Measurements from ENCODE around the gene WNT11.

DNA sequence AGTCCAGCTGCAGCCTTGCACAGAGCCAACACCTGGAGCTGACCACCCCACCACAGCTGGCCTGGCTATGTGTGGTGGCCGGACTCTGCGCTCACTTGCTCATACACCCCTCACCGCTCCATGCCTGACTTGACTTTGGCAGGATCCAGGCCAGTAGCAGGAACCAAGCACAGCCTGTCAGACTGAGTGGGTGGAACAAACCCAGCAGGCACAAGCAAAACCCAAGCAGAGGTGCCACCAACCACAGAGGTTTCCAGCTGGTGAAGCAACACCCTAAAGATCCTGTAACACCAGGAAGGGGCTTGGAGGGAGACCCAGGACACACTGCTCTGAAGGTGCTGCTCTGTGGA is 44.9 kb upstream of the WNT11 start:
- TF ChIP-seq TARDBP (IDR thresholded peaks at IDR 0.05) = no peak
- TF ChIP-seq SUZ12 (IDR thresholded peaks at IDR 0.05) = no peak
- TF ChIP-seq FOXM1 (IDR thresholded peaks at IDR 0.05; ENCODE audit: borderline replicate concordance) = no peak
- TF ChIP-seq HDGF (IDR thresholded peaks at IDR 0.05; ENCODE audit: borderline replicate concordance) = no peak
- TF ChIP-seq ARNT (IDR thresholded peaks at IDR 0.05) = no peak
- no peak for TF ChIP-seq ELF4 (IDR thresholded peaks at IDR 0.05)
- no peak for TF ChIP-seq BHLHE40 (IDR thresholded peaks at IDR 0.05; ENCODE audit: borderline replicate concordance)
- TF ChIP-seq, protein P1, sequence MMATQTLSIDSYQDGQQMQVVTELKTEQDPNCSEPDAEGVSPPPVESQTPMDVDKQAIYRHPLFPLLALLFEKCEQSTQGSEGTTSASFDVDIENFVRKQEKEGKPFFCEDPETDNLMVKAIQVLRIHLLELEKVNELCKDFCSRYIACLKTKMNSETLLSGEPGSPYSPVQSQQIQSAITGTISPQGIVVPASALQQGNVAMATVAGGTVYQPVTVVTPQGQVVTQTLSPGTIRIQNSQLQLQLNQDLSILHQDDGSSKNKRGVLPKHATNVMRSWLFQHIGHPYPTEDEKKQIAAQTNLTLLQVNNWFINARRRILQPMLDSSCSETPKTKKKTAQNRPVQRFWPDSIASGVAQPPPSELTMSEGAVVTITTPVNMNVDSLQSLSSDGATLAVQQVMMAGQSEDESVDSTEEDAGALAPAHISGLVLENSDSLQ (IDR thresholded peaks at IDR 0.05) = no peak
- no peak for TF ChIP-seq NFRKB (IDR thresholded peaks at IDR 0.05)
- TF ChIP-seq L3MBTL2 (conservative IDR thresholded peaks at IDR 0.05) = no peak
- no peak for TF ChIP-seq FOXA1 (IDR thresholded peaks at IDR 0.05)

Data from HEK293T (cell line).